SU-DHL-6 (cell line): ENCODE data around the gene WDR36.

Experiments used
- H2AFZ ChIP-seq: fragments of 200-600 bp; sonication (generic); 2 replicates; pipeline ENCODE4 v1.6.1; 2014; ENCODE audit warnings: low read depth, mild to moderate bottlenecking, moderate library complexity, mixed read lengths, antibody characterized with exemption, low read length; ENCODE audit not compliant: severe bottlenecking
- H3F3A ChIP-seq: fragments of 200-600 bp; shearing (Covaris generic); 2 replicates; pipeline ENCODE4 v1.6.0; 2016; ENCODE audit warnings: antibody characterized with exemption, mild to moderate bottlenecking; ENCODE audit not compliant: insufficient read depth
- H3K27ac ChIP-seq: fragments of 200-600 bp; sonication (generic); 2 replicates; pipeline ENCODE4 v1.5.1; 2016; ENCODE audit warnings: low read depth, mild to moderate bottlenecking, low read length, moderate library complexity, mixed read lengths
- H3K27me3 ChIP-seq: fragments of 200-600 bp; sonication (generic), shearing (Covaris generic); 2 replicates; pipeline ENCODE4 v1.6.0; 2014; ENCODE audit warnings: mild to moderate bottlenecking, low read length
- H3K36me3 ChIP-seq: fragments of 200-600 bp; sonication (generic); 2 replicates; pipeline ENCODE4 v1.6.1; 2014; ENCODE audit warnings: mild to moderate bottlenecking, low read length, mixed read lengths
- H3K4me2 ChIP-seq: fragments of 300-600, 200-600 bp; shearing (Covaris generic), sonication (generic); 2 replicates; pipeline ENCODE4 v1.6.0; 2014; ENCODE audit warnings: low read length, low read depth, mild to moderate bottlenecking; ENCODE audit not compliant: poor library complexity, severe bottlenecking
- H3K4me3 ChIP-seq: fragments of 200-600 bp; sonication (generic); 2 replicates; pipeline ENCODE4 v1.5.1; 2014; ENCODE audit warnings: antibody characterized with exemption, low read length, mild to moderate bottlenecking, mixed read lengths; ENCODE audit not compliant: insufficient read depth, poor library complexity, severe bottlenecking
- H3K79me2 ChIP-seq: fragments of 200-600 bp; sonication (generic); 2 replicates; pipeline ENCODE4 v1.6.1; 2014; ENCODE audit warnings: mild to moderate bottlenecking, low read length, moderate library complexity; ENCODE audit not compliant: insufficient read depth
- H3K9ac ChIP-seq: fragments of 200-600 bp; sonication (generic); 2 replicates; pipeline ENCODE4 v1.7.0; 2014; ENCODE audit warnings: mild to moderate bottlenecking, low read length
- H3K9me2 ChIP-seq: fragments of 200-600 bp; sonication (generic); replicated peaks from 2 replicates; pipeline ENCODE4 v1.6.1; 2014; ENCODE audit warnings: low read length; ENCODE audit not compliant: insufficient read depth
- H3K9me3 ChIP-seq: fragments of 200-600 bp; sonication (generic); 2 replicates; pipeline ENCODE4 v1.6.1; 2014; ENCODE audit warnings: low read length, mixed read lengths; ENCODE audit not compliant: insufficient read depth
- H4K20me1 ChIP-seq: fragments of 200-600 bp; sonication (generic); 2 replicates; pipeline ENCODE4 v1.6.1; 2014; ENCODE audit warnings: low read depth, mild to moderate bottlenecking, antibody characterized with exemption, low read length, moderate library complexity, mixed read lengths
- EZH2phosphoT487 ChIP-seq: fragments of 200-600 bp; sonication (generic), shearing (Covaris generic); conservative IDR thresholded peaks from 2 replicates; pipeline ENCODE4 v1.6.1; 2018; ENCODE audit warnings: mild to moderate bottlenecking, antibody characterized with exemption, low read length, moderate library complexity, mixed read lengths
- TF ChIP-seq, protein P1 (sequence below): fragments of 200-600 bp; sonication (generic); IDR thresholded peaks from one replicate; pipeline ENCODE4 v1.5.1; 2017; ENCODE audit warnings: antibody characterized with exemption, mild to moderate bottlenecking, low read length, moderate library complexity; ENCODE audit not compliant: insufficient read depth, poor library complexity, severe bottlenecking

The WDR36 gene

DNA sequence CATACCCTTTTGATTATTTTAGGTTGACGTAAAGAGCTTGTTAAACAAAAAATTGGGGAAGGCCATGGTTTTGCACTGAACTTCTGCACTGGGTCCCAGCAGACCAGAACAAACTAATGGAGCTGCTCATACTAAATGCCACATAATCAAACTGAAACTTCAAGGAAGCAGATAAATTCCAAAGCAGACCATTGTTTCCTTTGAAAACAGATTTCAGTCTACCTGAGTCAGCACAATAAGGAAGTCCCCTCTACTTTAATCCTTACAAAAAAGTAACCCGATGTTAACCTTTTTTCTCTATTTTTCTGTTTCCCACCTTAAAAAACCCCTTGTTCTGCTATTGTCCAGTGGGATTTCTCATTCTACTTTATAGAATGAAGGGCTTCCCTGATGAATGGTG is 39.2 kb downstream of the WDR36 start:
- H3K27me3 ChIP-seq: no peaks in the 10 kb centered on the region
- no peaks in the 10 kb centered on the region for H3K9me2 ChIP-seq
- H2AFZ ChIP-seq: no peak overlapping the region
- H3K9me3 ChIP-seq: no peaks in the 10 kb centered on the region
- no peaks in the 10 kb centered on the region for H3K79me2 ChIP-seq
- H3F3A ChIP-seq: peaks cover 6% of the 10 kb centered on the region; the same call in 1 of the 2 replicates
- H3K27ac ChIP-seq: no peak overlapping the region
- no peak overlapping the region for H3K4me3 ChIP-seq
- no peaks in the 10 kb centered on the region for H4K20me1 ChIP-seq
- no peak overlapping the region for H3K9ac ChIP-seq
- H3K4me2 ChIP-seq: no peak overlapping the region
- H3K36me3 ChIP-seq: peaks cover 15% of the 10 kb centered on the region; the same call in 1 of the 2 replicates
- TF ChIP-seq, protein P1, sequence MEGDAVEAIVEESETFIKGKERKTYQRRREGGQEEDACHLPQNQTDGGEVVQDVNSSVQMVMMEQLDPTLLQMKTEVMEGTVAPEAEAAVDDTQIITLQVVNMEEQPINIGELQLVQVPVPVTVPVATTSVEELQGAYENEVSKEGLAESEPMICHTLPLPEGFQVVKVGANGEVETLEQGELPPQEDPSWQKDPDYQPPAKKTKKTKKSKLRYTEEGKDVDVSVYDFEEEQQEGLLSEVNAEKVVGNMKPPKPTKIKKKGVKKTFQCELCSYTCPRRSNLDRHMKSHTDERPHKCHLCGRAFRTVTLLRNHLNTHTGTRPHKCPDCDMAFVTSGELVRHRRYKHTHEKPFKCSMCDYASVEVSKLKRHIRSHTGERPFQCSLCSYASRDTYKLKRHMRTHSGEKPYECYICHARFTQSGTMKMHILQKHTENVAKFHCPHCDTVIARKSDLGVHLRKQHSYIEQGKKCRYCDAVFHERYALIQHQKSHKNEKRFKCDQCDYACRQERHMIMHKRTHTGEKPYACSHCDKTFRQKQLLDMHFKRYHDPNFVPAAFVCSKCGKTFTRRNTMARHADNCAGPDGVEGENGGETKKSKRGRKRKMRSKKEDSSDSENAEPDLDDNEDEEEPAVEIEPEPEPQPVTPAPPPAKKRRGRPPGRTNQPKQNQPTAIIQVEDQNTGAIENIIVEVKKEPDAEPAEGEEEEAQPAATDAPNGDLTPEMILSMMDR: no peak
- no peak for TF ChIP-seq EZH2phosphoT487

DNA sequence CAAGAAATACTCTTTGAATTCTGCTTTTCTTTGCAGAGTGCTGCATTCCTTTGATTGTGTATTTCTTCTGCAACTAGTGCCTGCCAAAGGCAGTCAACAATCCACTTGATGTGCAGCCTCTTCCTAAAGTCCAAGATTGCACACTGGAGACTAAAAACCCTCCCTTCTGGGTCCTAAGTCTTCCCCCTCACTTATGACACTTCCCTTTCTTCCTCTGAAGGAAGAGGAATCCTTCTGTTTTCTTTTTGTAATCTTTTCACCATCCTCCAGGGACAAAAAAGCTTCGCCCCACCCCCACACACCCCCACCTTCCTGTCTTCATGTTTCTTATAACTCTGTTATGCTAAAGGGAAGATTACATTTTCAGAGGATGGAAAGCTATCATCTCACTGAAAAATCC is 39.9 kb downstream of the WDR36 start:
- peaks cover 7% of the 10 kb centered on the region; the same call in 1 of the 2 replicates for H3K36me3 ChIP-seq
- no peaks in the 10 kb centered on the region for H3K9me2 ChIP-seq
- H3K9ac ChIP-seq: no peak overlapping the region
- no peaks in the 10 kb centered on the region for H3K9me3 ChIP-seq
- no peaks in the 10 kb centered on the region for H4K20me1 ChIP-seq
- peaks cover 6% of the 10 kb centered on the region; the same call in 1 of the 2 replicates for H3F3A ChIP-seq
- H2AFZ ChIP-seq: no peak overlapping the region
- no peak overlapping the region for H3K27ac ChIP-seq
- no peak overlapping the region for H3K4me2 ChIP-seq
- no peaks in the 10 kb centered on the region for H3K79me2 ChIP-seq
- H3K4me3 ChIP-seq: no peak overlapping the region
- H3K27me3 ChIP-seq: no peaks in the 10 kb centered on the region
- TF ChIP-seq EZH2phosphoT487: no peak
- TF ChIP-seq, protein P1: no peak

DNA sequence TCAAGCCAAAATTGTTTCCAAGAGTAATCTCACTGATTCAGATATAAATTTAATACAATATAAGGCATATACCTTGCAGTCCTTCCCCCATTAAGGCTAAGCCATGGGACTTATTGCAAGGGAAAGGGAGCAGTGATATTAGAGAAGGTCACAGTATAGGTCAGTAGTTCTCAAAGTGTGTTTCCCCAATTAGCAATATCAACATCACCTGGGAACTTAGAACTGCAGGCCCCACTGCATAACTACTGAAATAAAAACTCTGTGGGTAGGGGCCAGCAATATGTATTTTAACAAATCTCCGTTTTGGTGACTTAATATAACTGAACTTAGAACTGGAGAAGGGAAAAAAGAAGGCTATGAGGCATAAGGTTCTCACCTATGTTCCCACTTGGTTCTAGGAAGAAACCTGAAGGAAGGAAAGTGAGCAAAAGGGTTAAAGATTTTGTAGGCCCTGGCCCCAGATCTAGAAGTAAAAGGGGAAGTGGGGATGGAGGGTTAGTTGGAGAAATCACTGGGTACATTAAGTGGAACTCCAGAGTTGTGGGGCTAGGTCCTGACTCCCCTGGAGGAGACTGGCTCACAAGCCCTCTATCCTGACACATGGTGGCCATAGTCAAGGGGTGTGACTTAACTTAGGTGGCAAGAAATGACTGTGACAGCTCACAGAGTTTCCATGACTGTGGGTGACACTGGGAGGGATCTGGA is 40.7 kb downstream of the WDR36 start:
- H3F3A ChIP-seq: peaks cover 6% of the 10 kb centered on the region; the same call in 1 of the 2 replicates
- H3K9me3 ChIP-seq: no peaks in the 10 kb centered on the region
- no peaks in the 10 kb centered on the region for H3K9me2 ChIP-seq
- no peak overlapping the region for H2AFZ ChIP-seq
- H3K27me3 ChIP-seq: no peaks in the 10 kb centered on the region
- no peak overlapping the region for H3K4me3 ChIP-seq
- no peak overlapping the region for H3K4me2 ChIP-seq
- H3K79me2 ChIP-seq: no peaks in the 10 kb centered on the region
- H3K9ac ChIP-seq: no peak overlapping the region
- H3K27ac ChIP-seq: no peak overlapping the region
- peaks cover 6% of the 10 kb centered on the region; the same call in 1 of the 2 replicates for H3K36me3 ChIP-seq
- no peaks in the 10 kb centered on the region for H4K20me1 ChIP-seq
- TF ChIP-seq, protein P1: no peak
- no peak for TF ChIP-seq EZH2phosphoT487
